ENCODE measurements around the gene SLC35E2B. TPM values are rescaled to one million over a fixed set of nuclear protein-coding genes. Genes with fewer than 3 reads are reported as not detected.

The SLC35E2B gene
- polyA plus RNA-seq, 3 donors: 12.2 to 29.2 (median 17.7) TPM

GRCh38 chr1:1610796-1611195 lies 81.8 kb downstream of the SLC35E2B start:
- intact Hi-C loops (cut with micrococcal nuclease): no loop called here
- H3K27me3 ChIP-seq (ENCODE audit: control insufficient read depth in 2 of 2, insufficient read depth in 2 of 2, low read length in 2 of 2): no peaks in the 10 kb centered on the region
- H4K20me1 ChIP-seq (ENCODE audit: insufficient read depth, low read length): no peaks in the 10 kb centered on the region
- peaks cover 10% of the 10 kb centered on the region for H3K79me2 ChIP-seq (ENCODE audit: insufficient read depth, low read length)
- Mint-ChIP-seq H3K27me3 (ENCODE audit: low read depth in 3 of 3) (peaks cover 0 to 5% (median 1%) of the 10 kb centered on the region in 3 donors), H3K36me3 (peaks cover 2 to 3% of the 10 kb centered on the region in 2 donors), H3K27ac (no peak overlapping the region), H3K4me1 (peaks cover 33% of the 10 kb centered on the region), H3K4me3 (no peak overlapping the region), H3K9me3 (no peaks in the 10 kb centered on the region)
- DNase-seq: no peak
- no peak overlapping the region for H3K4me3 ChIP-seq (replicated peaks in 1 of 3; ENCODE audit: low read depth in 2 of 3, low read length in 3 of 3)
- H3K9ac ChIP-seq (ENCODE audit: insufficient read depth, low read length, poor library complexity, severe bottlenecking): no peak overlapping the region
- H3K4me2 ChIP-seq (replicated peaks; ENCODE audit: extremely low read depth, low read length, poor library complexity, severe bottlenecking): no peak overlapping the region
- no peaks in the 10 kb centered on the region for H3K36me3 ChIP-seq (replicated peaks in 1 of 2; ENCODE audit: control insufficient read depth in 1 of 2, insufficient read depth in 2 of 2, low read length in 2 of 2)
- H3K27ac ChIP-seq (ENCODE audit: low read depth in 1 of 2, low read length in 2 of 2): no peak overlapping the region
- no peak for TF ChIP-seq CTCF (IDR thresholded peaks at IDR 0.05)
- H3K9me3 ChIP-seq (replicated peaks in 1 of 2; ENCODE audit: control insufficient read depth in 1 of 2, insufficient read depth in 1 of 2, low read length in 2 of 2): no peaks in the 10 kb centered on the region
- no peak overlapping the region for H2AFZ ChIP-seq (ENCODE audit: insufficient read depth, low read depth, low read length, poor library complexity, severe bottlenecking)
- WGBS (ENCODE audit: insufficient coverage): 96% methylated on average over 9 of the region's 9 CpGs
- H3K4me1 ChIP-seq (ENCODE audit: control insufficient read depth in 1 of 2, insufficient read depth in 2 of 2, low read length in 2 of 2): peaks cover 31 to 38% of the 10 kb centered on the region in 2 donors

GRCh38 chr1:1609822-1610485 lies 82.6 kb downstream of the SLC35E2B start:
- peaks cover 10% of the 10 kb centered on the region for H3K79me2 ChIP-seq (ENCODE audit: insufficient read depth, low read length)
- no peaks in the 10 kb centered on the region for H3K27me3 ChIP-seq (ENCODE audit: control insufficient read depth in 2 of 2, insufficient read depth in 2 of 2, low read length in 2 of 2)
- peaks cover 30 to 37% of the 10 kb centered on the region in 2 donors for H3K4me1 ChIP-seq (ENCODE audit: control insufficient read depth in 1 of 2, insufficient read depth in 2 of 2, low read length in 2 of 2)
- 86% methylated on average over 10 of the region's 12 CpGs for WGBS (ENCODE audit: insufficient coverage)
- intact Hi-C loops (cut with micrococcal nuclease): no loop called here
- no peak overlapping the region for H3K4me3 ChIP-seq (replicated peaks in 1 of 3; ENCODE audit: low read depth in 2 of 3, low read length in 3 of 3)
- no peaks in the 10 kb centered on the region for H3K36me3 ChIP-seq (replicated peaks in 1 of 2; ENCODE audit: control insufficient read depth in 1 of 2, insufficient read depth in 2 of 2, low read length in 2 of 2)
- no peak for DNase-seq
- Mint-ChIP-seq H3K36me3 (peaks cover 2 to 3% of the 10 kb centered on the region in 2 donors), H3K4me3 (no peak overlapping the region), H3K9me3 (peaks cover 0 to under 1% (median 0%) of the 10 kb centered on the region in 7 donors), H3K4me1 (peaks cover 33% of the 10 kb centered on the region), H3K27me3 (ENCODE audit: low read depth in 3 of 3) (peaks cover 0 to 5% (median 1%) of the 10 kb centered on the region in 3 donors), H3K27ac (peak overlapping the region in 1 of 7 donors; percentile 75)
- no peak overlapping the region for H3K9ac ChIP-seq (ENCODE audit: insufficient read depth, low read length, poor library complexity, severe bottlenecking)
- H2AFZ ChIP-seq (ENCODE audit: insufficient read depth, low read depth, low read length, poor library complexity, severe bottlenecking): no peak overlapping the region
- no peak overlapping the region for H3K4me2 ChIP-seq (replicated peaks; ENCODE audit: extremely low read depth, low read length, poor library complexity, severe bottlenecking)
- no peak overlapping the region for H3K27ac ChIP-seq (ENCODE audit: low read depth in 1 of 2, low read length in 2 of 2)
- no peak for TF ChIP-seq CTCF (IDR thresholded peaks at IDR 0.05)
- H4K20me1 ChIP-seq (ENCODE audit: insufficient read depth, low read length): no peaks in the 10 kb centered on the region
- H3K9me3 ChIP-seq (replicated peaks in 1 of 2; ENCODE audit: control insufficient read depth in 1 of 2, insufficient read depth in 1 of 2, low read length in 2 of 2): no peaks in the 10 kb centered on the region

Other genes with a start within 250 kb of the SLC35E2B start
- gene ATAD3C, start 243.1 kb downstream of the SLC35E2B start, polyA plus RNA-seq: not detected
- gene ATAD3B, start 221.0 kb downstream of the SLC35E2B start, polyA plus RNA-seq: 10 to 100 TPM in 1 of 3 donors, 1 to 10 TPM in 2; 2.3 to 23.3 (median 2.3) TPM
- gene ATAD3A, start 180.6 kb downstream of the SLC35E2B start, polyA plus RNA-seq: 10 to 100 TPM in 1 of 3 donors, 1 to 10 TPM in 2; 4.1 to 14.0 (median 6.4) TPM
- gene TMEM240, start 152.2 kb downstream of the SLC35E2B start, polyA plus RNA-seq: not detected
- 100 to 1,000 TPM in 2 of 3 donors, 10 to 100 TPM in 1; 88.1 to 168 (median 138) TPM for gene SSU72, start 117.9 kb downstream of the SLC35E2B start, polyA plus RNA-seq
- 1 to 10 TPM in 2 of 3 donors, under 1 TPM in 1; 0.46 to 3.4 (median 1.5) TPM for gene FNDC10, start 92.7 kb downstream of the SLC35E2B start, polyA plus RNA-seq
- 10 to 100 TPM in 1 of 3 donors, 1 to 10 TPM in 2; 5.4 to 65.7 (median 5.6) TPM for gene MIB2, start 77.3 kb downstream of the SLC35E2B start, polyA plus RNA-seq
- 1 to 10 TPM in 1 of 3 donors, under 1 TPM in 2; 0.21 to 1.5 (median 0.24) TPM for gene MMP23B, start 60.6 kb downstream of the SLC35E2B start, polyA plus RNA-seq
- 10 to 100 TPM in 1 of 3 donors, 1 to 10 TPM in 2; 2.5 to 12.7 (median 6.6) TPM for gene CDK11B, start 33.8 kb downstream of the SLC35E2B start, polyA plus RNA-seq
- gene CDK11A, start 31.6 kb upstream of the SLC35E2B start, polyA plus RNA-seq: 10 to 100 TPM in 2 of 3 donors, 1 to 10 TPM in 1; 4.4 to 80.1 (median 13.3) TPM
- gene NADK, start 85.7 kb upstream of the SLC35E2B start, polyA plus RNA-seq: 100 to 1,000 TPM; 175 to 425 (median 235) TPM
- 100 to 1,000 TPM in 2 of 3 donors, 10 to 100 TPM in 1; 41.9 to 357 (median 111) TPM for gene GNB1, start 198.3 kb upstream of the SLC35E2B start, polyA plus RNA-seq
- under 1 TPM in 1 of 3 donors, not detected in 2; 0.24 TPM for gene CALML6, start 222.5 kb upstream of the SLC35E2B start, polyA plus RNA-seq
- 1 to 10 TPM in 1 of 3 donors, not detected in 2; 2.3 TPM for gene TMEM52, start 226.5 kb upstream of the SLC35E2B start, polyA plus RNA-seq

Measured in CD14-positive monocyte (primary cell).